ENCODE data around the gene CCDC3. TPM values are rescaled to one million over a fixed set of nuclear protein-coding genes. Genes with fewer than 3 reads are reported as not detected.

CCDC3 gene
- polyA plus RNA-seq, 10 donors, result 11.5 to 67.2 (median 17.5) TPM

- no peak for DNase-seq
Observed at GRCh38 chr10:12965571-12965970, 35.9 kb downstream of the CCDC3 start.

- DNase-seq, result no peak
Observed at GRCh38 chr10:12962556-12962955, 39.0 kb downstream of the CCDC3 start.

GRCh38 chr10:12961416-12962205, 39.9 kb downstream of the CCDC3 start:
- DNase-seq, result peak in 1 of 3 donors; percentile 37

GRCh38 chr10:12960941-12961340, 40.6 kb downstream of the CCDC3 start:
- DNase-seq, result no peak

- peak in 2 of 3 donors; percentile 44 to 50 for DNase-seq
Observed at GRCh38 chr10:12960334-12960898, 41.1 kb downstream of the CCDC3 start.

GRCh38 chr10:12958546-12959110, 42.9 kb downstream of the CCDC3 start:
- DNase-seq, result no peak

GRCh38 chr10:12957081-12957480, 44.4 kb downstream of the CCDC3 start:
- no peak for DNase-seq

- no peak for DNase-seq
Observed at GRCh38 chr10:12954866-12955265, 46.6 kb downstream of the CCDC3 start.

GRCh38 chr10:12950583-12951128, 50.9 kb downstream of the CCDC3 start:
- no peak for DNase-seq

- no peak for DNase-seq
Observed at GRCh38 chr10:12949248-12949647, 52.3 kb downstream of the CCDC3 start.

- no peak for DNase-seq
Observed at GRCh38 chr10:12947741-12948140, 53.8 kb downstream of the CCDC3 start.

GRCh38 chr10:12946372-12946771, 55.1 kb downstream of the CCDC3 start:
- DNase-seq, result no peak

- no peak for DNase-seq
Observed at GRCh38 chr10:12945690-12946359, 55.7 kb downstream of the CCDC3 start.

GRCh38 chr10:12944931-12945330, 56.6 kb downstream of the CCDC3 start:
- no peak for DNase-seq

GRCh38 chr10:12943425-12943824, 58.1 kb downstream of the CCDC3 start:
- DNase-seq, result no peak

GRCh38 chr10:12941966-12942365, 59.5 kb downstream of the CCDC3 start:
- DNase-seq, result no peak

- DNase-seq, result no peak
Observed at GRCh38 chr10:12940791-12941190, 60.7 kb downstream of the CCDC3 start.

GRCh38 chr10:12938271-12938670, 63.2 kb downstream of the CCDC3 start:
- no peak for DNase-seq

- no peak for DNase-seq
Observed at GRCh38 chr10:12937527-12937926, 64.0 kb downstream of the CCDC3 start.

GRCh38 chr10:12934777-12935176, 66.7 kb downstream of the CCDC3 start:
- no peak for DNase-seq

- no peak for DNase-seq
Observed at GRCh38 chr10:12929381-12929780, 72.1 kb downstream of the CCDC3 start.

- no peak for DNase-seq
Observed at GRCh38 chr10:12928571-12928970, 72.9 kb downstream of the CCDC3 start.
